PC-3 (cell line): ENCODE data around the gene C1QTNF9.

Experiments
- CTCF ChIP-seq: fragments of 300-600 bp; sonication (generic); conservative IDR thresholded peaks from 2 replicates; pipeline ENCODE4 v1.5.1; 2017; ENCODE audit warnings: antibody characterized with exemption, low read depth, mild to moderate bottlenecking, low read length
- EZH2 ChIP-seq: fragments of 300-600 bp; sonication (generic); IDR thresholded peaks from one replicate; pipeline ENCODE4 v1.6.1; 2017; ENCODE audit warnings: antibody characterized with exemption, mild to moderate bottlenecking, low read length; ENCODE audit not compliant: unreplicated experiment
- EZH2phosphoT487 ChIP-seq: fragments of 300-600 bp; sonication (generic); IDR thresholded peaks from 2 replicates; pipeline ENCODE4 v1.6.1; 2018; ENCODE audit warnings: mild to moderate bottlenecking, antibody characterized with exemption, low read length, borderline replicate concordance

DNA sequence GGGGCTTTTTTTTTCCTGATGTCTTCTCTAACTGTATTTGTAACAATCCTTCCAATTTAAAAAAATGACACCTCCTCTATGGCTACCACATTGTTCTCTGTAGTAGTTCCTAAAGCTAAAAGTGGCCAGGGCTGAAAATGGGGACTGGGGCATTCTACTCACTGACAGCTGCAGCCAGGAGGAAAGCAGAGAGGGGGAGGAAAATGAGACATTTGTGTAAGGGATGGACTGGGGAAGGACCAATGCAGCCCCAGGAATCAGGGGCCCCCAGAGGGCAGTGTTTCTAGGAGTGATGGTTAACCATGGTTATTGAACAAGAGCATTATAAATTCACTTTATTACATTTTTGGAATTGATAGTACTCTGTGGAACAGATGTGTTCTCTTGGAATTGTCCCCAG is 34.3 kb upstream of the C1QTNF9 start:
- TF ChIP-seq EZH2phosphoT487, result no peak
- TF ChIP-seq CTCF, result no peak
- TF ChIP-seq EZH2, result no peak
